HCT116 (cell line): ENCODE data around the gene EID2B. TPM values are rescaled to one million over a fixed set of nuclear protein-coding genes. Genes with fewer than 3 reads are reported as not detected.

Experiments
- ATAC-seq: fragments of 200-7000 bp; cut with Tn5 transposase; 2 replicates; pipeline ENCODE4 v1.9.1; 2020; ENCODE audit warnings: mild to moderate bottlenecking, moderate library complexity
- BruUV-seq: library from RNA; stranded (reverse); fragments of 400-500 nt; replicated peaks from 2 replicates; lab custom pipeline; 2021; lab: Mats Ljungman, UMichigan
- CTCF ChIA-PET: fragments of 300-600 bp; sonication (Branson Sonifier 250); formaldehyde crosslinking; loops from one replicate; lab custom pipeline; 2021; ENCODE audit warnings: antibody characterized with exemption; lab: Charles Lee
- POLR2A ChIA-PET: fragments of 300-600, 350-600 bp; sonication (Branson Sonifier 250); formaldehyde crosslinking; loops from one replicate; lab custom pipeline; 2021; ENCODE audit warnings: antibody characterized with exemption; lab: Charles Lee
- RAD21 ChIA-PET, 2 experiments: fragments of 300-600 bp; sonication (Branson Sonifier 250); formaldehyde crosslinking; loops; one replicate each; lab custom pipeline; 2023; ENCODE audit warnings: low total read pairs in 2 of 2; ENCODE audit not compliant: uncharacterized antibody in 2 of 2, unreplicated experiment in 2 of 2, low non-redundant PET in 1 of 2; lab: Charles Lee
- DNase-seq: peaks from one replicate; pipeline ENCODE4 v3.0.0-alpha.2; 2010; ENCODE audit warnings: low read depth, low spot score
- H2AFZ ChIP-seq: fragments of 200-600 bp; shearing (Covaris generic), sonication (generic); 2 replicates; pipeline ENCODE4 v1.6.1; 2017; ENCODE audit warnings: low read depth, mixed run types, mixed read lengths, antibody characterized with exemption, low read length; ENCODE audit not compliant: poor library complexity, severe bottlenecking
- H3K27ac ChIP-seq: 2 replicates; pipeline ENCODE4 v1.5.1; 2012; ENCODE audit warnings: low read depth, low read length
- H3K27me3 ChIP-seq: fragments of 200-600 bp; sonication (generic); 2 replicates; pipeline ENCODE4 v1.6.1; 2016; ENCODE audit warnings: mixed run types, low read length, mixed read lengths; ENCODE audit not compliant: insufficient read depth
- H3K36me3 ChIP-seq, 2 experiments: fragments of 200-500 bp in 1 of 2; fragments of 200-600 bp in 1 of 2; sonication (Bioruptor generic) in 1 of 2; sonication (generic) in 1 of 2; 2 replicates each; pipeline versions ENCODE4 v1.5.1 to v1.6.1; 2014 to 2016; ENCODE audit warnings: low read length in 2 of 2, inconsistent platforms in 1 of 2, mixed read lengths in 1 of 2, mixed run types in 1 of 2; ENCODE audit not compliant: insufficient read depth in 2 of 2, control insufficient read depth in 1 of 2
- H3K4me1 ChIP-seq, 2 experiments: fragments of 200-600 bp in 1 of 2; sonication (generic) in 1 of 2; 2 replicates each; pipeline versions ENCODE4 v1.5.1 to v1.6.1; 2012 to 2017; ENCODE audit warnings: low read length in 2 of 2, inconsistent platforms in 1 of 2, mild to moderate bottlenecking in 1 of 2, mixed read lengths in 1 of 2, mixed run types in 1 of 2, moderate library complexity in 1 of 2; ENCODE audit not compliant: insufficient read depth in 2 of 2, control insufficient read depth in 1 of 2
- H3K4me2 ChIP-seq: fragments of 200-600 bp; sonication (generic); 2 replicates; pipeline ENCODE4 v1.6.1; 2017; ENCODE audit warnings: mixed run types, low read length, mixed read lengths
- H3K4me3 ChIP-seq, 2 experiments: fragments of 200-600 bp in 1 of 2; sonication (generic) in 1 of 2; replicated peaks in 1 of 2; 2 replicates each; pipeline ENCODE4 v1.5.1; 2011 to 2016; ENCODE audit warnings: low read length in 2 of 2, control low read depth in 1 of 2, low read depth in 1 of 2, mild to moderate bottlenecking in 1 of 2, mixed read lengths in 1 of 2, mixed run types in 1 of 2
- H3K79me2 ChIP-seq: fragments of 200-600 bp; sonication (generic); 2 replicates; pipeline ENCODE4 v1.6.1; 2017; ENCODE audit warnings: mild to moderate bottlenecking, mixed run types, low read length, moderate library complexity, mixed read lengths; ENCODE audit not compliant: insufficient read depth
- H3K9ac ChIP-seq: fragments of 200-600 bp; sonication (generic); 2 replicates; pipeline ENCODE4 v1.6.1; 2016; ENCODE audit warnings: low read length, mixed read lengths
- H3K9me2 ChIP-seq: fragments of 200-600 bp; sonication (generic), shearing (Covaris generic); 2 replicates; pipeline ENCODE4 v1.6.1; 2017; ENCODE audit warnings: mixed run types, mild to moderate bottlenecking, moderate library complexity; ENCODE audit not compliant: insufficient read depth
- H3K9me3 ChIP-seq, 2 experiments: fragments of 200-500 bp in 1 of 2; fragments of 200-600 bp in 1 of 2; sonication (Bioruptor generic) in 1 of 2; sonication (generic) in 1 of 2; 2 replicates each; pipeline ENCODE4 v1.6.1; 2014 to 2017; ENCODE audit warnings: low read length in 2 of 2, mixed read lengths in 2 of 2, inconsistent platforms in 1 of 2, low read depth in 1 of 2, mild to moderate bottlenecking in 1 of 2, mixed run types in 1 of 2, moderate library complexity in 1 of 2; ENCODE audit not compliant: control insufficient read depth in 1 of 2, insufficient read depth in 1 of 2
- H4K20me1 ChIP-seq: fragments of 200-600 bp; sonication (generic), shearing (Covaris generic); 2 replicates; pipeline ENCODE4 v1.6.1; 2017; ENCODE audit warnings: mixed run types, mild to moderate bottlenecking, moderate library complexity; ENCODE audit not compliant: insufficient read depth
- CBX3 ChIP-seq: IDR thresholded peaks from 2 replicates; pipeline ENCODE4 v1.6.1; 2012; ENCODE audit warnings: low read depth
- EGR1 ChIP-seq: IDR thresholded peaks from 2 replicates; pipeline ENCODE4 v1.6.1; 2012; ENCODE audit warnings: low read depth
- EZH2 ChIP-seq: fragments of 200-600 bp; sonication (generic); IDR thresholded peaks from 2 replicates; pipeline ENCODE4 v1.6.1; 2017; ENCODE audit warnings: antibody characterized with exemption, mixed run types
- FOSL1 ChIP-seq: IDR thresholded peaks from 2 replicates; pipeline ENCODE4 v1.6.1; 2012; ENCODE audit warnings: low read depth
- POLR2A ChIP-seq: IDR thresholded peaks from 2 replicates; pipeline ENCODE4 v1.7.0; 2011; ENCODE audit warnings: borderline replicate concordance; ENCODE audit not compliant: insufficient read depth, insufficient read length; ENCODE audit errors: extremely low read depth
- REST ChIP-seq: IDR thresholded peaks from 2 replicates; pipeline ENCODE4 v1.6.1; 2012; ENCODE audit warnings: low read depth
- intact Hi-C: fragments of 100-400 bp; cut with micrococcal nuclease; formaldehyde crosslinking; loops from 2 replicates; pipeline ENCODE4 v1.10.0; 2022
- total RNA-seq: library from RNA; stranded (reverse); gene quantifications from one replicate; pipeline ENCODE4 v1.2.1, GENCODE V29; 2021; ENCODE audit not compliant: unreplicated experiment

The EID2B gene
- total RNA-seq, 1 experiment from 2014 or later = 1.2 TPM

GRCh38 chr19:39498798-39499642 lies 33.6 kb downstream of the EID2B start, which contains the start of gene DLL3:
TSS of gene DLL3 (plus strand) at chr19:39498947. CDS start at chr19:39498975, 28 bp downstream.
- H3K9me2 ChIP-seq = no peaks in the 10 kb centered on the region
- no peak within 1 kb of the TSS for H3K4me3 ChIP-seq
- H2AFZ ChIP-seq = no peak within 1 kb of the TSS
- CTCF ChIA-PET = no interaction called here
- no peaks in the 10 kb centered on the region for H4K20me1 ChIP-seq
- H3K9ac ChIP-seq = no peak within 1 kb of the TSS
- no peaks in the 10 kb centered on the region for H3K79me2 ChIP-seq
- TF ChIP-seq POLR2A = no peak
- TF ChIP-seq REST = no peak
- no peak for TF ChIP-seq FOSL1
- TF ChIP-seq CBX3 = no peak
- TF ChIP-seq EZH2 = no peak
- no peak for TF ChIP-seq EGR1
- H3K9me3 ChIP-seq = no peaks in the 10 kb centered on the region
- no peak for DNase-seq
- H3K36me3 ChIP-seq = no peaks in the 10 kb centered on the region
- POLR2A ChIA-PET = no interaction called here
- BruUV-seq = no TSS peak
- RAD21 ChIA-PET = no interaction called here
- peaks cover 0 to 4% of the 10 kb centered on the region in 2 experiments; a peak in 1 of 4 replicates for H3K4me1 ChIP-seq
- no peaks in the 10 kb centered on the region for H3K27me3 ChIP-seq
- H3K4me2 ChIP-seq = no peak within 1 kb of the TSS
- no peak for ATAC-seq
- intact Hi-C loops = no loop called here
- no peak within 1 kb of the TSS for H3K27ac ChIP-seq
